A549 (cell line): ENCODE results near the gene PIP4K2B. TPM values are rescaled to one million over a fixed set of nuclear protein-coding genes. Genes with fewer than 3 reads are reported as not detected.

ENCODE experiments used
- ATAC-seq, 2 experiments: fragments of 200-7000 bp in 1 of 2; fragments of >200 bp in 1 of 2; cut with Nextera tagmentation in 1 of 2; cut with Tn5 transposase in 1 of 2; 3 replicates each; pipeline versions ENCODE4 v1.8.0 to v1.9.1; 2018 to 2020; ENCODE audit warnings: mild to moderate bottlenecking in 1 of 2, moderate library complexity in 1 of 2
- CTCF ChIA-PET: fragments of 300-600 bp; sonication (Branson Sonifier 250); formaldehyde crosslinking; extraction: SDS; loops from one replicate; lab custom pipeline; 2021; ENCODE audit warnings: antibody characterized with exemption, inconsistent platforms; lab: Yijun Ruan, JAX
- POLR2A ChIA-PET: fragments of 350-600 bp; formaldehyde crosslinking; extraction: SDS; loops from one replicate; lab custom pipeline; 2021; ENCODE audit warnings: antibody characterized with exemption, inconsistent platforms; lab: Yijun Ruan, JAX
- DNase-seq, 2 experiments: peaks; one replicate each; pipeline versions ENCODE4 v3.0.0 to v3.0.0-alpha.2; 2011 to 2016; ENCODE audit warnings: low read depth in 1 of 2, low spot score in 1 of 2
- FAIRE-seq: peaks from 2 replicates; lab custom pipeline; 2011; peaks lifted over from hg19 to GRCh38; lab: Jason Lieb, UNC
- H3K27ac ChIP-seq, 2 experiments: fragments of >200 bp; sonication (Bioruptor Twin); formaldehyde crosslinking; 3 replicates each; pipeline ENCODE4 v1.5.1; 2016 to 2017
- H3K4me1 ChIP-seq: fragments of >200 bp; sonication (Bioruptor Twin); formaldehyde crosslinking; 3 replicates; pipeline ENCODE4 v1.6.1; 2016
- H3K4me2 ChIP-seq: fragments of >200 bp; sonication (Bioruptor Twin); formaldehyde crosslinking; 3 replicates; pipeline ENCODE4 v1.6.1; 2016
- H3K4me3 ChIP-seq: fragments of >200 bp; sonication (Bioruptor Twin); formaldehyde crosslinking; 3 replicates; pipeline ENCODE4 v1.5.1; 2016
- H3K9me3 ChIP-seq: fragments of >200 bp; sonication (Bioruptor Twin); formaldehyde crosslinking; 3 replicates; pipeline ENCODE4 v1.6.1; 2016
- BHLHE40 ChIP-seq: IDR thresholded peaks from 2 replicates; pipeline ENCODE4 v1.6.1; 2012; ENCODE audit warnings: low read depth, low read length, inconsistent platforms
- CBX2 ChIP-seq: fragments of 200-600 bp; sonication (generic); IDR thresholded peaks from 2 replicates; pipeline ENCODE4 v1.6.1; 2016; ENCODE audit warnings: low read depth, mild to moderate bottlenecking, borderline replicate concordance
- CBX8 ChIP-seq: fragments of 200-600 bp; sonication (generic); IDR thresholded peaks from 2 replicates; pipeline ENCODE4 v1.6.1; 2016
- CEBPB ChIP-seq, 2 experiments: fragments of >200 bp in 1 of 2; sonication (Bioruptor Twin) in 1 of 2; formaldehyde crosslinking in 1 of 2; IDR thresholded peaks; 2 replicates each; pipeline ENCODE4 v1.6.1; 2012 to 2016
- CHD4 ChIP-seq: fragments of 200-600 bp; sonication (generic); IDR thresholded peaks from 2 replicates; pipeline ENCODE4 v1.6.1; 2016; ENCODE audit warnings: antibody characterized with exemption, mild to moderate bottlenecking, borderline replicate concordance
- EHF ChIP-seq: fragments of 250-450 bp; sonication (Bioruptor Pico); IDR thresholded peaks from 2 replicates; pipeline ENCODE4 v1.5.0; 2020; ENCODE audit warnings: mild to moderate bottlenecking
- EHMT2 ChIP-seq: fragments of 200-600 bp; sonication (generic); IDR thresholded peaks from 2 replicates; pipeline ENCODE4 v1.6.1; 2016; ENCODE audit warnings: antibody characterized with exemption, low read depth, mild to moderate bottlenecking, moderate library complexity
- EP300 ChIP-seq, 2 experiments: fragments of >200 bp; sonication (Bioruptor Twin); formaldehyde crosslinking; IDR thresholded peaks; 2 replicates in 1 of 2; 3 replicates in 1 of 2; pipeline ENCODE4 v1.6.1; 2016 to 2017
- ESRRA ChIP-seq: fragments of 150-350 bp; IDR thresholded peaks from 2 replicates; pipeline ENCODE4 v1.6.1; 2014; ENCODE audit warnings: mild to moderate bottlenecking, low read length, borderline replicate concordance
- FOSL2 ChIP-seq, 2 experiments: fragments of 450-650 bp in 1 of 2; fragments of >200 bp in 1 of 2; sonication (Bioruptor Twin) in 1 of 2; formaldehyde crosslinking; IDR thresholded peaks; 2 replicates each; pipeline versions ENCODE4 v1.5.0 to v1.6.1; 2016 to 2020; ENCODE audit warnings: mild to moderate bottlenecking in 1 of 2, moderate library complexity in 1 of 2
- HEYL ChIP-seq: fragments of 250-450 bp; sonication (Bioruptor Pico); IDR thresholded peaks from 2 replicates; pipeline ENCODE4 v1.8.0; 2021; ENCODE audit warnings: mild to moderate bottlenecking, moderate library complexity
- HOXB5 ChIP-seq: fragments of 250-450 bp; sonication (Bioruptor Pico); IDR thresholded peaks from 2 replicates; pipeline ENCODE4 v1.5.0; 2020; ENCODE audit warnings: mild to moderate bottlenecking, moderate library complexity
- JUN ChIP-seq, 2 experiments: fragments of >200 bp; sonication (Bioruptor Twin); formaldehyde crosslinking; IDR thresholded peaks; 2 replicates in 1 of 2; 3 replicates in 1 of 2; pipeline ENCODE4 v1.6.1; 2016 to 2017
- JUNB ChIP-seq: fragments of >200 bp; sonication (Bioruptor Twin); formaldehyde crosslinking; IDR thresholded peaks from 2 replicates; pipeline ENCODE4 v1.6.1; 2016
- MYC ChIP-seq: IDR thresholded peaks from 2 replicates; pipeline ENCODE4 v1.6.1; 2012; ENCODE audit warnings: mild to moderate bottlenecking, inconsistent platforms, low read length, improper control_type of control experiment, borderline replicate concordance
- NFE2L2 ChIP-seq: fragments of 150-350 bp; conservative IDR thresholded peaks from 2 replicates; pipeline ENCODE4 v1.6.1; 2014; ENCODE audit warnings: low read length
- NPAS2 ChIP-seq: fragments of 250-450 bp; sonication (Bioruptor Pico); IDR thresholded peaks from 2 replicates; pipeline ENCODE4 v1.8.0; 2022; ENCODE audit warnings: mild to moderate bottlenecking, moderate library complexity, borderline replicate concordance
- NR3C1 ChIP-seq: fragments of >200 bp; sonication (Bioruptor Twin); formaldehyde crosslinking; IDR thresholded peaks from 3 replicates; pipeline ENCODE4 v1.6.1; 2017
- RAD21 ChIP-seq, 2 experiments: fragments of >200 bp in 1 of 2; sonication (Bioruptor Twin) in 1 of 2; formaldehyde crosslinking in 1 of 2; IDR thresholded peaks in 1 of 2; conservative IDR thresholded peaks in 1 of 2; 2 replicates in 1 of 2; 3 replicates in 1 of 2; pipeline ENCODE4 v1.6.1; 2012 to 2018; ENCODE audit warnings: inconsistent platforms in 1 of 2
- RARB ChIP-seq: fragments of 250-450 bp; sonication (Bioruptor Pico); IDR thresholded peaks from 2 replicates; pipeline ENCODE4 v1.8.0; 2021; ENCODE audit warnings: mild to moderate bottlenecking, moderate library complexity
- RFX5 ChIP-seq: fragments of 450-650 bp; IDR thresholded peaks from 2 replicates; pipeline ENCODE4 v1.7.1; 2014; ENCODE audit warnings: antibody characterized with exemption, mild to moderate bottlenecking, moderate library complexity
- TFCP2L1 ChIP-seq: fragments of 250-450 bp; sonication (Bioruptor Pico); IDR thresholded peaks from 2 replicates; pipeline ENCODE4 v1.5.0; 2021; ENCODE audit warnings: mild to moderate bottlenecking
- TP53 ChIP-seq: fragments of 250-450 bp; sonication (Bioruptor Pico); IDR thresholded peaks from 2 replicates; pipeline ENCODE4 v1.5.0; 2021; ENCODE audit warnings: mild to moderate bottlenecking, moderate library complexity
- ZC3H11A ChIP-seq: fragments of 450-650 bp; IDR thresholded peaks from 2 replicates; pipeline ENCODE4 v1.6.1; 2014; ENCODE audit warnings: antibody characterized with exemption, mild to moderate bottlenecking
- ZNF302 ChIP-seq: fragments of 250-450 bp; sonication (Bioruptor Pico); IDR thresholded peaks from 2 replicates; pipeline ENCODE4 v1.9.0; 2021; ENCODE audit warnings: inconsistent platforms, mild to moderate bottlenecking, moderate library complexity
- ZSCAN20 ChIP-seq: fragments of 250-450 bp; sonication (Bioruptor Pico); IDR thresholded peaks from 2 replicates; pipeline ENCODE4 v1.8.0; 2022; ENCODE audit warnings: mild to moderate bottlenecking, moderate library complexity
- WGBS: methylation state at CpG from one replicate; pipeline ENCODE4 v1.1.6; 2017; ENCODE audit errors: missing lambda C conversion rate; 5-methylcytosine and 5-hydroxymethylcytosine counted together
- polyA plus RNA-seq, 4 experiments: library from polyadenylated mRNA; depleted of rRNA in 3 of 4; stranded (reverse); fragments of >200 nt; fragmentation: RNase III in 1 of 4; extraction: RNeasy Plus Mini Kit Qiagen cat#74134 plus additional on column Dnase treatment in 1 of 4; gene quantifications; 2 replicates in 3 of 4; 3 replicates in 1 of 4; pipeline ENCODE4 v1.2.3, GENCODE V29; 2011 to 2017
- TF ChIP-seq, protein P1 (sequence below): fragments of >200 bp; sonication (Bioruptor Twin); formaldehyde crosslinking; IDR thresholded peaks from 2 replicates; pipeline ENCODE4 v1.6.1; 2016
- TF ChIP-seq, protein P2 (sequence below): fragments of >200 bp; sonication (Bioruptor Twin); formaldehyde crosslinking; IDR thresholded peaks from 3 replicates; pipeline ENCODE4 v1.6.1; 2016
- TF ChIP-seq, protein P3 (sequence below): fragments of >200 bp; sonication (Bioruptor Twin); formaldehyde crosslinking; IDR thresholded peaks from 3 replicates; pipeline ENCODE4 v1.5.1; 2016
- TF ChIP-seq, protein P4 (sequence below): fragments of 450-650 bp; IDR thresholded peaks from 2 replicates; pipeline ENCODE4 v1.6.1; 2014; ENCODE audit warnings: antibody characterized with exemption

The PIP4K2B gene
- polyA plus RNA-seq, 2 of the 4 experiments (the other 2 are of a cell fraction): 40.3 to 53.7 TPM

DNA sequence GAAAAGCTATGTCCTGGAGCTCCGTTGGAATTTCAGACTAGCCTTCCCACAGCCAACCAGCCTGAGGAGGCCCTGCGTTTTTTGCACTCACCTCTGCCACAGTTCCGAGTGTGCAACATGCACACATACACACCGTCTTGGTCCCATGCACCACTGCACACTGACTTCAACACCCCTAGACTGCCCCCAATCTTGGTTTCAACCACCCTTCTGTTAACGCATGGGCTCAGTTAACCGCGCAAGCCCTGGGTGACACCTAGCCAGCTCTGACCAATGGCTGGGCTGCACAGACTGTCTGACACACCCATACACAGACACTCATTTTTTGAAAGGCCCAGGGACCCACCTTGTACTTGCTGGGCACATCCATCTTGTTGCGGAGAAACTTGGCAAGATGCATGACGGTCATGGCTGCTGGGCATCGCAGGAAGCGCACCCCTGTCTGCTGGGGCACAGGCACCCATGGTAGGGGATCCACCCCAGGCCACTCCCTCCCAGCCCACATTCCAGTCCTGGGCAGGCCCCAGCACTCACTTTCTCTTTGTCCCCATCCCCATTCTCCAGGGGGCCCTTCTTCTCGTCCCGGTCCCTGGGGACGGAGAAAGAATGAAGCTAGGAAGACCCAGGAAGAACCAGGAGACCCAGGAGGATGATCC lies 61.2 kb downstream of the PIP4K2B start:
- Histone ChIP-seq H3K27ac (no peak overlapping the region), H3K9me3 (no peaks in the 10 kb centered on the region), H3K4me3 (no peak overlapping the region), H3K4me2 (no peak overlapping the region), H3K4me1 (peaks cover 28% of the 10 kb centered on the region)
- DNase-seq: no peak
- WGBS: 87% methylated on average over 14 of the region's 14 CpGs
- POLR2A ChIA-PET: no interaction called here
- no peak for TF ChIP-seq JUNB
- TF ChIP-seq ZSCAN20 (CRISPR knock-in tag): no peak
- TF ChIP-seq CBX8: no peak
- TF ChIP-seq, protein P1, sequence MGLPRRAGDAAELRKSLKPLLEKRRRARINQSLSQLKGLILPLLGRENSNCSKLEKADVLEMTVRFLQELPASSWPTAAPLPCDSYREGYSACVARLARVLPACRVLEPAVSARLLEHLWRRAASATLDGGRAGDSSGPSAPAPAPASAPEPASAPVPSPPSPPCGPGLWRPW: no peak
- TF ChIP-seq JUN (IDR thresholded peaks at IDR 0.05): no peak
- no peak for TF ChIP-seq EP300 (IDR thresholded peaks at IDR 0.05)
- TF ChIP-seq EHMT2: no peak
- no peak for TF ChIP-seq MYC
- TF ChIP-seq TFCP2L1: no peak
- no peak for TF ChIP-seq NPAS2 (CRISPR knock-in tag)
- no peak for TF ChIP-seq CBX2
- TF ChIP-seq FOSL2 (IDR thresholded peaks at IDR 0.05): no peak
- TF ChIP-seq FOSL2 (CRISPR knock-in tag; IDR thresholded peaks at IDR 0.05): no peak
- TF ChIP-seq, all 56 proteins: peak for 0
- CTCF ChIA-PET: interaction anchor here (0.7 to 5.7 kb wide), 7 partner anchors 7 to 71 kb away, joined by 4 to 107 read pairs (median 18); partner anchors contain the start of genes EPOP and PCGF2
- ATAC-seq: no peak
- FAIRE-seq: no peak

DNA sequence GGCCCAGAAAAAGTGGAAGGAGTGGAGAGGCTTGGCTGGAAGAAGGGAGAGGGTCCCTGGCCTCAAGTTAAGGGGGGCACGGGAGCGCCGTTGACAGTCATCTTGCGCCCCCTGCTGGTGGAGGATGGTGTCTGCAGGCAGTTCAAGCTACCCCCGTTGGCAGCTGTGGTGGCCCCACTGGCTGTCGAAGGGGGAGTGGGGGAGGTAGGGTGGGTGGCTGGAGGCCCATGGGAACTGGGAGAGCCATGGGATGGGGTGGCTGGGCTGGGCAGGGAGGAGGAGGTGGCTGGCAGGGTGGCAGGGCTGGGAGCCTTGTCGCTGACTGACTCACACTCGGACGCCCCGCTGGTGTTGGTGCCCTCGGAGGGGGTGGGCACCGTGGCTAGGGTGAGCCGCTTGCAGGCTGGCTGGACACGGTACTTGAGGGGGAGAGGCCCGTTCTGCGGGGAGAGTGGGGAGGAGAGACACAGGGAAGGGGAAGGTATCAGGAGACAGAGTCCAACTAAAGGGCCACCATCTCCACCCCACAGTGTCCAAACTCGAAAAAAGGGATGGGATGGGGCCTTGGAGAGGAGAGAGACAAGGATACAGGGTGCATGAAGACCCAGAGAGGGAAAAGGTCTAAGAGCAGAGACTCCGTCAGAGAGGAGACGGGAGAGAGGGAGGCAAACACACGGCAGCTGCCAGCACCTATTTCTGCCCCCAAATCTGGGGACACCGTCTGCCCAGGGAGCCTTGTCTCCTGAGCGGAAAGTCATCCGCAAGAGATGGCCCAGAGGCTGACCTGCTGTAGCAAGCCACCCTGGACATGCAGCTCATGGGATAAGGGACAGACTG lies 64.0 kb downstream of the PIP4K2B start:
- CTCF ChIA-PET: interaction anchor here (0.5 to 5.7 kb wide), 55 partner anchors 9 to 1111 kb away, joined by 3 to 107 read pairs (median 5); partner anchors contain the start of genes CWC25, EPOP, PCGF2 and PLXDC1
- ATAC-seq: peak in 1 of 2 experiments; percentile 32; a peak in 3 of 6 replicates
- peak; percentile 50 to 93 for DNase-seq
- no peak for FAIRE-seq
- H3K27ac ChIP-seq: peak overlapping the region in 1 of 2 experiments; percentile 34; a peak in 1 of 6 replicates
- no peak overlapping the region for H3K4me2 ChIP-seq
- POLR2A ChIA-PET: interaction anchor here (0.5 to 1.7 kb wide), 4 partner anchors 15 to 61 kb away, joined by 3 to 7 read pairs (median 4); partner anchors contain the start of gene EPOP
- H3K4me3 ChIP-seq: no peak overlapping the region
- H3K4me1 ChIP-seq: peaks cover 35% of the 10 kb centered on the region
- 51% methylated on average over 22 of the region's 23 CpGs for WGBS
- no peaks in the 10 kb centered on the region for H3K9me3 ChIP-seq
- TF ChIP-seq HEYL (CRISPR knock-in tag) (no peak), TFCP2L1 (0 out of 2 replicates have a peak, but pooled peaks have one; percentile 13), CBX8 (no peak), ESRRA (no peak), BHLHE40 (no peak), ZSCAN20 (CRISPR knock-in tag) (no peak), TP53 (CRISPR knock-in tag) (no peak), ZC3H11A (no peak), CEBPB (IDR thresholded peaks at IDR 0.05) (no peak), HOXB5 (CRISPR knock-in tag) (no peak), NFE2L2 (no peak), CHD4 (no peak), RARB (no peak), ZNF302 (CRISPR knock-in tag) (no peak), EHF (CRISPR knock-in tag) (no peak), JUN (IDR thresholded peaks at IDR 0.05) (no peak), NPAS2 (CRISPR knock-in tag) (no peak), RFX5 (no peak), RAD21 (conservative IDR thresholded peaks at IDR 0.05 in 1 of 2, IDR thresholded peaks at IDR 0.05 in 1 of 2) (peak; percentile 71 to 78), NR3C1 (no peak)
- TF ChIP-seq, protein P2, sequence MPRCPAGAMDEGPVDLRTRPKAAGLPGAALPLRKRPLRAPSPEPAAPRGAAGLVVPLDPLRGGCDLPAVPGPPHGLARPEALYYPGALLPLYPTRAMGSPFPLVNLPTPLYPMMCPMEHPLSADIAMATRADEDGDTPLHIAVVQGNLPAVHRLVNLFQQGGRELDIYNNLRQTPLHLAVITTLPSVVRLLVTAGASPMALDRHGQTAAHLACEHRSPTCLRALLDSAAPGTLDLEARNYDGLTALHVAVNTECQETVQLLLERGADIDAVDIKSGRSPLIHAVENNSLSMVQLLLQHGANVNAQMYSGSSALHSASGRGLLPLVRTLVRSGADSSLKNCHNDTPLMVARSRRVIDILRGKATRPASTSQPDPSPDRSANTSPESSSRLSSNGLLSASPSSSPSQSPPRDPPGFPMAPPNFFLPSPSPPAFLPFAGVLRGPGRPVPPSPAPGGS: 0 out of 3 replicates have a peak, but pooled peaks have one; percentile 1
- TF ChIP-seq, protein P1: no peak
- TF ChIP-seq, protein P3, sequence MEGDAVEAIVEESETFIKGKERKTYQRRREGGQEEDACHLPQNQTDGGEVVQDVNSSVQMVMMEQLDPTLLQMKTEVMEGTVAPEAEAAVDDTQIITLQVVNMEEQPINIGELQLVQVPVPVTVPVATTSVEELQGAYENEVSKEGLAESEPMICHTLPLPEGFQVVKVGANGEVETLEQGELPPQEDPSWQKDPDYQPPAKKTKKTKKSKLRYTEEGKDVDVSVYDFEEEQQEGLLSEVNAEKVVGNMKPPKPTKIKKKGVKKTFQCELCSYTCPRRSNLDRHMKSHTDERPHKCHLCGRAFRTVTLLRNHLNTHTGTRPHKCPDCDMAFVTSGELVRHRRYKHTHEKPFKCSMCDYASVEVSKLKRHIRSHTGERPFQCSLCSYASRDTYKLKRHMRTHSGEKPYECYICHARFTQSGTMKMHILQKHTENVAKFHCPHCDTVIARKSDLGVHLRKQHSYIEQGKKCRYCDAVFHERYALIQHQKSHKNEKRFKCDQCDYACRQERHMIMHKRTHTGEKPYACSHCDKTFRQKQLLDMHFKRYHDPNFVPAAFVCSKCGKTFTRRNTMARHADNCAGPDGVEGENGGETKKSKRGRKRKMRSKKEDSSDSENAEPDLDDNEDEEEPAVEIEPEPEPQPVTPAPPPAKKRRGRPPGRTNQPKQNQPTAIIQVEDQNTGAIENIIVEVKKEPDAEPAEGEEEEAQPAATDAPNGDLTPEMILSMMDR: peak; percentile 96
- TF ChIP-seq, protein P4, sequence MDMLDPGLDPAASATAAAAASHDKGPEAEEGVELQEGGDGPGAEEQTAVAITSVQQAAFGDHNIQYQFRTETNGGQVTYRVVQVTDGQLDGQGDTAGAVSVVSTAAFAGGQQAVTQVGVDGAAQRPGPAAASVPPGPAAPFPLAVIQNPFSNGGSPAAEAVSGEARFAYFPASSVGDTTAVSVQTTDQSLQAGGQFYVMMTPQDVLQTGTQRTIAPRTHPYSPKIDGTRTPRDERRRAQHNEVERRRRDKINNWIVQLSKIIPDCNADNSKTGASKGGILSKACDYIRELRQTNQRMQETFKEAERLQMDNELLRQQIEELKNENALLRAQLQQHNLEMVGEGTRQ: no peak
